ENCODE data around the gene SIRPB2.
"Not testable (repeated sequence)": the region's sequence is repeated elsewhere in the genome, so short reads cannot be mapped to it uniquely, and the experiment has no call there.

Gene SIRPB2

GRCh38 chr20:1499528-1500420 lies 8.6 kb upstream of the SIRPB2 start:
- DNase-seq (ENCODE audit: low spot score), result no peak

- not testable (repeated sequence) for DNase-seq (ENCODE audit: low spot score)
Observed at GRCh38 chr20:1497371-1497770, 6.2 kb upstream of the SIRPB2 start.

DNA sequence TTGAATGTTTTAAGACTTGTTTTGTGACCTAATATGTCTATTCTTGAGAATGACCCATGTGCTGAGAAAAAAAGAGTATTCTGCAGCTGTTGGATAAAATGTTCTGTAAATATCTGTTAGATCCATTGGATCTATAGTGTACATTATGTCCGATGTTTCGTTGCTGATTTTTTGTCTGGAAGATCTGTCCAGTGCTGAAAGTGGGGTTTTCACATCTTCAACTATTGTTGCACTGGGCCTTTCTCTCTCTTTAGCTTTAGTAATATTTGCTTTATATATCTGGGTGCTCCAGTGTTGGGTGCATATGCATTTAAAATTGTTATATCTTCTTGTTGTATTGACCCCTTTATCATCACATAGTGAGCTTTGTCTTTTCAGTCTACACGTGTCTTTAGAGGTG lies 5.7 kb upstream of the SIRPB2 start:
- no peak for DNase-seq (ENCODE audit: low spot score)

GRCh38 chr20:1494436-1494835 lies 3.2 kb upstream of the SIRPB2 start:
- no peak for DNase-seq (ENCODE audit: low spot score)

- DNase-seq (ENCODE audit: low spot score), result no peak
Observed at GRCh38 chr20:1493536-1493935, 2.3 kb upstream of the SIRPB2 start.

DNA sequence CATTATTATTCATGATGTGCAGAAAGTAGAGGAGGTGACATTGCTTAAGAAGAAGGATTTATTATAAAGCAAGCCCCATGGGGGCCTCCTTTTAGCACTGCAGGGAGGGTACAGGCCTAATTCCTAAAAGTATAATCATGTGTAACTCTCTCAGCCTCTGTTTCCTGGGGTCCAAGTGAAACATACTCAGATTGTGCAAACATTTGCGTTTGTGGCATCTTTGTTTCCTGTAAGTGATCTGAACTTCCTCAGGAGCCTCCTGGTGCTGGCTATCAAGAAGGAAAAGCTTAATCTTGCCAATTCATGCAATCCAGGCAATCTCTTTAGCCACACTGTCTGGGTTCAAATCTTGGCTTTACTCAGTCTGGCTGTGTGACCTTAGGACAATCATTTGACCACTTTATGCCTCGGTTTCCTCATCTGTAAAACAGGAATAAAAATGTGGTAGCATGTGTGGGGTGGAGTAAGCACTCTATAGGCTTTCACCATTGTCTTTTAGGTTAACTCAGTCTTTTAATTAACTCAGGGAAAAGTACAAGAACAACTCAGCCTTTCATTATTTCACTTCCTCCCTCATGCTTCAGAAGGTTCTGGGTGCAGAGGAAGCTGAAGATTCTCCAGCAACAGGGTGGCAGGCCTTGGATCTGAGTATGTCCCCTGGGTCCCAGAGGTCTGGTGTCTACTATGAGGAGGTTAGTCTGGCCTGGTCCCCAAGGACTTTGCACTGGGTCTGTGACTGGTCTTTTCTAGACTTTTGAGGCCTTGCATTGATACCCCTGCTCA lies 831 bp upstream of the SIRPB2 start:
- DNase-seq (ENCODE audit: low spot score), result no peak

GRCh38 chr20:1490643-1491195 lies 501 bp downstream of the SIRPB2 start:
- DNase-seq (ENCODE audit: low spot score), result no peak

GRCh38 chr20:1489764-1490436 lies 1.3 kb downstream of the SIRPB2 start:
- no peak for DNase-seq (ENCODE audit: low spot score)

- DNase-seq (ENCODE audit: low spot score), result no peak
Observed at GRCh38 chr20:1489325-1489724, 1.9 kb downstream of the SIRPB2 start.

GRCh38 chr20:1486566-1486965 lies 4.7 kb downstream of the SIRPB2 start:
- DNase-seq (ENCODE audit: low spot score), result no peak

DNA sequence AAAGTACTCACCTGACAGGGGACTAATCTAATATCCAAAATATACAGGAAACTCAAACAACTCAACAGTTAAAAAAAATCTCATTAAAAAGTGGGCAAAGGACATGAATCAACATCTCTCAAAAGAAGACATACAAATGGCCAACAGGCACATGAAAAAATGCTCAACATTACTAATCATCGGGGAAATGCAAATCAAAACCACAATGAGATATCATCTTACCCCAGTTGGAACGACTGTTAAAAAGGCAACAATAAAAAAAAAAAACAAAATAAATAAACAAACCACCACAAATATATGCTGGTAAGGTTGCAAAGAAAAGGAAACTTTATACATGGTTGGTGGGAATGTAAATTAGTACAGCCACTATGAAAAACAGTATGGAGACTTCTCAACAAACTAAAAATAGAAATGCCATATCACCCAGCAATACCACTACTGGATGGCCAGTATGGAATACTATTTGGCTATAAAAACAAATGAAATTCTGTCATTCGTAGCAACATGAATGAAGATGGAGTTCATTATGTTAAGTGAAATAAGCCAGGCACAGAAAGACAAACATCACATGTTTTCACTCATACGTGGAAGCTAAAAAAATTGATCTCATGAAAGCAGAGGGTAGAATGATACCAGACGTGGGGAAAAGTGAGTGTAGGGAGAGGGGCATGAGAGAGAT lies 6.6 kb downstream of the SIRPB2 start:
- no peak for DNase-seq (ENCODE audit: low spot score)

DNA sequence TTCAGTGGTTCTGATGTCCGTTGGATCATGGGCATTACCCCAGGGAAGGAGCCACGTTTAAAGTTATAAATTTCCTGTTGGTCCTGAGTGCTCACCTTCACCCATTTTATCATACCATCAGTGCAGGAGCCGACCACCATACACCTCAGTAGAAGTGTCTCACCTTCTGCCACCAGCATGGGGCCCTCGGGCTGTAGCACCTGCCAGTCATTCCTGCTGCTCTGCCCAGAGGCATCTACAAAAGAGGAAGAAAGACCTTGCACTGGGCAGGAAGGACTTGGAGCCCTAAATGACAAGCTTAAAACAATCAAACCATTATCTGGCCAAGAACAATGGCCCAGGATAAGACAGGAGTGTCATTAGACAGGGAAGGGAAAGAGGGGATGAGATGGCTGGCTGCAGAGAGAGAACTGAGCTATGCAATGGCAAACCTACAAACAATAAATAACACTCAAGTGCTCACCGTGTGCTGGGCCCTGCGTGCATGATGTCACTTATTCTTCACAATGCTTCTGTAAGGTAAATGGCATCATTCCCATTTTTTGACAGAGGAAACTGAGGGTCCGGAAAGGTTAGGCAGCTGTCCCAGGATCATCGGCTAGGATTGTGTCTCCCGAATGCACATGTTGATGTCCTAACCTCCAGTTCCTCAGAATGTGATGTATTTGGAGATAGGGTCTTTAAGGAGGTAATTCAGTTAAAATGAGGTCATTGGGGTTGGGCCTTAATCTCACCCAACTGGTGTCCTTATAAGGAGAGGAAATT lies 11.2 kb downstream of the SIRPB2 start:
- no peak for DNase-seq (ENCODE audit: low spot score)

GRCh38 chr20:1478566-1478965 lies 12.7 kb downstream of the SIRPB2 start:
- no peak for DNase-seq (ENCODE audit: low spot score)

DNA sequence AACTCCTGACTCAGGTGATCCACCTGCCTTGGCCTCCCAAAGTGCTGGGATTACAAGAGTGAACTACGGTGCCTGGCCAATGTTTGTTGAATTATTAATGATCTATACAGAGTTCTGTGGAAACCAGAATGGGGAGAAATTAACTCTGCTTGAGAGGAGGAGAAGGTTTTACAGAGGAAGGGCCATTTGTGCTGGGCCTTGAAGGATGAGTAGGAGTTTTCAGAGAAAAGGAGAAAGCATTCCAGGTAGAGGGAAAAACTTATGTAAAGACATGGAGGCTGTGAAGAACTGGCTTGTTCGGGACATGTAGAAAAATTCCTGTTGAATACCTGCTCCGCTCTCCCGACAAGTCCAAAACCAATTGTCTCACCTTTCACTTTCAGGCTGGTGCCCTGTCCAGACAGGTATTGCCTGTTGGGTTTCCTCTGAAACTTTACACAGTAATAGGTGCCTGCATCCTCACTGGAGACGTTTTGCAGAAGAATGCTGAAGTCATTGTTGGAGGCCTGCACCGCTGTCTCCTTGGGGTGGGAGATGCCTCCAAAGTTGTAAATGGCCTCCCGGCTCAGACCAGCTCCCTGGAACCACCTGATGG lies 13.2 kb downstream of the SIRPB2 start:
- DNase-seq (ENCODE audit: low spot score), result no peak

DNA sequence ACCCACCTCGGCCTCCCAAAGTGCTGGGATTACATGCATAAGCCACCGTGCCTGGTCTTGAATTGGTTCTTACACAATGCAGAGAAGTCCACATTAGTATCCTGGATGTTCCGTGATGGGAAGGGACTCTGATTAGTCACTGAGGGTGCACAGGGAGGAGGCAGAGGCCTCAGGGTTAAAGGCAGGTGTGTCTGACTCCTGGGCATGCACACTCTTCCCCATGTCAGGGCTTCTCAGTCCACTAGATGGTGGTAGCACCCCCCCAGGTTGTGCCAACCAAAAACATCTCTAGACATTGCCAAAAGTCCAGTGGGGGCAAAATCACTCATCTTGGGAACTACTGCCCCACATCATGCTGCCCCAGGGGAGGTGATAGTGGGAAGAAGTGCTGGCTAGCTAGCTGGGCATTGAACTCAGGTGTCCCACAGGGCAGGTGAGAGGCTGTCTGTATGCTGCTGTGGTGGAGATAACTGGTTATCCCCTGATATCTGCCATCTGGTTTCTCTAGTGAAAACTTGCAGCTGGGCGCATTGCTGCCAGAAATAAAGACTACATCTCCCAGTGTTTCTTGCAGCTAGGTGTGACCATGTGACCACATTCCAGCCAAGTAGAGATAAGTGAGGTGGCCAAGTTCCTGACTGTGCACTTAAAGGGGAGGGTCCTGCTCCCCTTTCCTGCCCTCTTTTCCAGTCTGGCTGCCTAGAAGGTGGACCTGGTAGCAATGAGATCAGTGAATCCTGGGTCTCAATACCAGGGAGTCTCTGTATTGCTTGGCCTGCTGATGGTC lies 16.2 kb downstream of the SIRPB2 start:
- DNase-seq (ENCODE audit: low spot score), result no peak

DNA sequence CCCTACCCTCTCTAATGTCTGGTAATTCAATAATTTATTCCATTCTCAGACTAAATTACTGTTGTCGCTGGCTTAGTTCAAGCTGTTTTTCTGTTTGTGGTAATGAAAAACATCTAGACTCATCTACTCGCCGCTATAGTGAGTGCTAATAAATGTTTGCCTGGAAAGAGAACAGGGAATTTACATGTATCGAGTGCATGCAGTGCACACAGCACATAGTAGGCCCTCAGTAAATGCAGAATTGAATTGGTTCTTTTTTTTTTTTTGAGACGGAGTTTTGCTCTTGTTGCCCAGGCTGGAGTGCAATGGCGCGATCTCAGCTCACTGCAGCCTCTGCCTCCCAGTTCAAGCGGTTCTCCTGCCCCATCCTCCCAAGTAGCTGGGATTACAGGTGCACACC lies 16.9 kb downstream of the SIRPB2 start:
- no peak for DNase-seq (ENCODE audit: low spot score)

DNA sequence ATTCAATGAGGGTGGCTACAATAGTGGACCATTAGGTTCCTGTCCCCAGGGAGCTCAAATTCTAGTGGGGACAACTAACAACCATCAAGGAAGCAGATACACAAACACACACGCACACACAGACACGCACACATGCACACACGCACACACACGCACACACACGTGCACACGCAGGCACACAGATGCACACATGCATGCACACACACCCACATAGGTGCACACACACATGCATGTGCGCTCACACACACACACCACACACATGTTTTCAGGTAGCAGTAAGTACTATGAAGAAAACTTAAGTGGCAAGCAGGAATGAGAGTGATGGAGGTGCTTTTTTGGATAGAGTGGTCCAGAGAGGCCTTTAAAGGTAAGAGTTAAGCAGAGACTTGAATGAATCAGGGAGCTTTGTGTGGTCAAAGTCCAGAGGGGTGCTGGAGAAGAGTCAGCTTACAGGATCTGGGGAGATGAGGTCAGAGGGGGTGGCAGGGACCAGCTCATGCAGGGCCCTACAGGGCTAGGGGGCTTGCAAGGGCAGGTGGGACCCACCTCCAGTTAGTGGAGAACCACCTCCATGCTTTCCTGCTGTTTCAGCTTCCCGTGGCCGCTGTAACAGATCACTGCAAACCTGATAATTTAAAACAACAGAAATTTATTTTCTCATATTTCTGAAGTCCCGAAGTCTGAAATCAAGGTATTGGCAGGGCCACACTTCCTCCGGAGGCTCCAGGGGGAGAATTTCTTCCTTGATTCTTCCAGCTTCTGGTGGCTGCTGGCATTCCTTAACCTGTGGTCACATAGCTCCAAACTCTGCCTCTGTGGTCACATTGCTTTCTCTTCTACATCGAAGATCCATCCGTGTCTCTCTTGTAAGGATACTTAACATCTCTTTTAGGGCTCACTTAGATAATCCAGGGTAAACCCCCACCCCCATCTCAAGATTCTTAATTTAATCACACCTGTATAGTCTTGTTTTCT lies 17.7 kb downstream of the SIRPB2 start:
- DNase-seq (ENCODE audit: low spot score), result no peak

DNA sequence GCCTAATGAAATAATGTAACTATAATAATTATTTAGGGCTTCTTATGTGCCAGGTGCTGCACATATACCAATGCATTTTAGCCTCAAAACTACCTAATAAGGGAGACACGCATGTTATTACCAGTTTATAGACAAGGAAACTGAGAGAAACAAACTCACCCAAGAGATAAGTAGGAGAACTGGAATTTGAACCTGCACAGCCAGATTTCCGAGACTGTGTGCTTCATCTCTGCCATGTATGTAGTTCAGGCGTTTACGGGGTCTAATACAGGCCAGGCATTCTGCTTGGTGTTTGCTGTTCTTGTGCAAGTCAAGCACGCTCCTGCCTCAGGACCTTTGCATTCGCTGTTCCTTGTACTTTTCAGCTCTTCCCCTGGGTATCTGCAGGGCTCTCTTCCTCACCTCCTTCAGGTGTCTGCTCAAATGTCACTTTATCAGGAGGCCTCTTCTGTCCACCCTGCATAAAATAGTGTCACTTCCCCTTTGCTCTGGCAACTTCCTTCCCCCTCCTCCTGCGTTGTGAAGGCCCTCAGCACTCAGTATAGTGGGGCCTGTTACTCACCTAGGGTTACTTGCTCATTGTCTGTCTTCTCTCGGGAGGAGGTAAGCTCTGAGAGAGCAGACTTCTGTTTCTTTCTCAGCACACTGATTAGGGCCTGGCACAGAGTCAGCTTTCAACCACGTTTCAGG lies 18.5 kb downstream of the SIRPB2 start:
- DNase-seq (ENCODE audit: low spot score), result no peak
